Subcutaneous adipose tissue (tissue), 4 donors: ENCODE results near the gene ANXA4. TPM values are rescaled to one million over a fixed set of nuclear protein-coding genes. Genes with fewer than 3 reads are reported as not detected.

Source experiments
- total RNA-seq, 4 donors: library from RNA; depleted of rRNA; stranded (reverse); fragments of >200 nt; gene quantifications; one replicate each; pipeline ENCODE4 v1.1.0, GENCODE V29; 2016
- TF ChIP-seq, protein P1 (sequence below): fragments of 450-650 bp; IDR thresholded peaks from one replicate; pipeline ENCODE4 v1.5.1; 2016; ENCODE audit warnings: low read depth, mild to moderate bottlenecking, control low read depth, antibody characterized with exemption, moderate library complexity

The ANXA4 gene
- total RNA-seq, 4 donors from 2014 or later: 47.5 to 102 (median 71.0) TPM

DNA sequence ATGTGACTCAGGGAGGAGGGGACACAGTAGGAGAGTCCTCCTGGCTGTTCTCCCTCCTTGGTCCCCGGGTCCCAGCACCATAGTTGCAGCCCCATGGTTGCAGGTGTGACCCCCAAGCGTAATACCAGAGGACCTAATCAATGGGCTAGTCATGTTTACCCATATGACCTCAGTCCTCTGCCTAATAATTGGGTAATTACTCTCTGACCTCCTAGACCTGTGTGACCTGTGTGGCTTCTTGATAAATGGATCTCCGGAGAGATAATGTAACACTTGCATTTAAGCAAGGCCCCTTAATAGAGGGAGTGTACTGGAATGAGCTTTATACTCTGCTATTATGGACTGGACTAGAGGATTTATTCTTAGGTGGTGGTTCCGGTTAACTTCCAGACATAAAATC, 55.3 kb downstream of the ANXA4 start:
- TF ChIP-seq, protein P1, sequence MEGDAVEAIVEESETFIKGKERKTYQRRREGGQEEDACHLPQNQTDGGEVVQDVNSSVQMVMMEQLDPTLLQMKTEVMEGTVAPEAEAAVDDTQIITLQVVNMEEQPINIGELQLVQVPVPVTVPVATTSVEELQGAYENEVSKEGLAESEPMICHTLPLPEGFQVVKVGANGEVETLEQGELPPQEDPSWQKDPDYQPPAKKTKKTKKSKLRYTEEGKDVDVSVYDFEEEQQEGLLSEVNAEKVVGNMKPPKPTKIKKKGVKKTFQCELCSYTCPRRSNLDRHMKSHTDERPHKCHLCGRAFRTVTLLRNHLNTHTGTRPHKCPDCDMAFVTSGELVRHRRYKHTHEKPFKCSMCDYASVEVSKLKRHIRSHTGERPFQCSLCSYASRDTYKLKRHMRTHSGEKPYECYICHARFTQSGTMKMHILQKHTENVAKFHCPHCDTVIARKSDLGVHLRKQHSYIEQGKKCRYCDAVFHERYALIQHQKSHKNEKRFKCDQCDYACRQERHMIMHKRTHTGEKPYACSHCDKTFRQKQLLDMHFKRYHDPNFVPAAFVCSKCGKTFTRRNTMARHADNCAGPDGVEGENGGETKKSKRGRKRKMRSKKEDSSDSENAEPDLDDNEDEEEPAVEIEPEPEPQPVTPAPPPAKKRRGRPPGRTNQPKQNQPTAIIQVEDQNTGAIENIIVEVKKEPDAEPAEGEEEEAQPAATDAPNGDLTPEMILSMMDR: no peak

DNA sequence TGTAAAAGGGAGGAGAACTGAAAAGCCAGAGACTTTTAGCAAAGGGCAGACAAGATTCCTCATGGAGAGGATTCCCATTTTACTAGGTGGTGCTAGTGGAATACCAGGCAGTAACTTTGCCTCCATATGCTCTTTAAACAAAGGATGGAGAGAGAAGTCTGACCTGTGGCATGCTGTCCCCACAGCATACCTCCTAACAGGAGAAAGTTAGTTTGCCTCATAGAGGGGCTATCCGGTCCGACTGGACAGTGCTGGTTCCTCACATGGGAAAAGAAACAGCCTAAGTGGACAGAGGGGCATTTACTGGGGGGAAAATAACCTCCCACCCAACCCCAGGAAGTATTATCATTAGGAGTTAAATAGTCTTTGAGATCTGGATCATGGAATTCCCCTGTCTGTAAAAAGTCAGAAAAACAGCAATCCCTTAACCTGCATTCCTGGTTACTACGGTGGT, 55.9 kb downstream of the ANXA4 start:
- TF ChIP-seq, protein P1: no peak

DNA sequence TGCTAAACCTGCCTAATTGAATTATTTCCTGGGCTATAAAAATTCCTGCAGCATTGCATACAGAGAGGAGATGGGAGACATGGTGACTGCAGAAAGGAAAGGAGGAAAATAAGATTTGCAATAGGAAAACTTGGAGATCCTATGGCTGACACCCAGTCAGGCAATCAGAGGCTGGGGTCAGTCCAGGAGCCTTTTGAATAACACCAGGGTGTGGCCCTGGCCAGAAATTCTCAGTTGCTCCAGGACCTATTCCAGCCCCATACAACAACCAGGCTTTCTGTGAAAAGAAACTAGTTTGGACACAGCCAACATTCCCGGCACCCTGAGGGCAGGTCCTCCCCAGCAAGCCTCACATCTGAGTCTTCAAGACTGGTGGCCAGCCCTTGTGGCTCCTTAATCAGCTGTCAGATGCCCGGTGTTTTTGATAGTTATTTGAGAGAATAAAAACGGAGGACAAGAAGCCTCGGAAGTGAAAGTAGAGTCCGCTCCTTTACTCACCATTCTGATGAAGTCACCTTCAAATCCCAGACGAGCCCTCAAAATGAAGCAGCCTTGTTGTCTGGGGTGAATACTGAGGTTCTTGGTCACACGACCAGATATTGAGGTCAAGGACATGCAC, 56.5 kb downstream of the ANXA4 start:
- TF ChIP-seq, protein P1: no peak

DNA sequence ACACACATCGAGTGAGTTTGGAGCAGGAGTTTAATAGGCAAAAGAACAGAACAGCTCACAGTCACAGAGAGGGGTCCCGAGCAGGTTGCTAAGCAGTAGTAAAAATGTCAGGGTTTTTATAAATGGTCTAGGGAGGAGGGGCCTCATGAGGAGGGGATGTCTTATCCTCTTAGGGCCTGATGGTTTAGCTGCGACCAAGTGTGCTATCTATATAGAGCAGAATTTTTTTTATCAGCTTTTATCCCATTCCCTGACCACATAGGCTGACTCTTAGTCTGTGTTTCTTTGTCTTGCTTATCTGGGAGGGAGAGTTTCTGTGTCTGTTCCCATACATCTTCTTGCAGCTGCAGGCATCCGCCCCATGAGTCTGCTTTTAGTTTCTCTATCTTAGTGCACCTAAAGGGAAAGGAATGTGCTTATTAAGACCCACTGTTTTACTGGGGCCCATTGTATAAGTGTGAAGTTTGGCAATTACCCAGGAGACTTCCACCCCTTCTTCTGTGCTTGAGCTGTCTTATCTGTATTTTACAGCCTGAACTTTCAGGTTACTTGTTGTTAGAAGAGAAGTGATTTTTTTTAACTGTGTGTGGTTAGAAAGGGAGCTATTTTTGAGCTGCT, 57.1 kb downstream of the ANXA4 start:
- TF ChIP-seq, protein P1: no peak

DNA sequence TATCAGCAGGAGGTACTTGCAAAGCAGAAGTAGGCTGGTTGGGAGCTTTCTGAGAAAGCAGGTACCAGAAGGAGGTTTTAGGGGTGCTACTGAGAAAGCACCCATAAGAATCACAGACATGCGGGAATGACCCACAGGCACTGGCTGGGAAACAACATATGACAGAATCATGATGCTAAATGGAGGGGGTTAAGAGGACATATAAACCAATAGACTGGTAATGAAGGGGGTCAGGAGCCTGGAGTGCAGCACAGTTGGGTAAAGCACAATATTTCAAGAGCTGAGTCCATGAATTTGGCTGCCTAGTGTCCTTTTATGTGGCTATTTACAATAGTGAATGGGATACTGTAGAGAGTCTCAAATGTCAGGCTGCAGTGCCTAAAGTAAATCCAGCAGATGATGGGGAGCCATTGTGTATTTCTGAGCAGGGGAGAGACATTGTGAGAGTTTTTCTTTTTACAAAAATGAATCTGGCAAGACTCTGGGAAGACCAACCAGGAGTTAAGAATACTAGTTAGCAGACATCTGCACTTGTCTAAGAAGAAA, 59.9 kb downstream of the ANXA4 start:
- TF ChIP-seq, protein P1: no peak

DNA sequence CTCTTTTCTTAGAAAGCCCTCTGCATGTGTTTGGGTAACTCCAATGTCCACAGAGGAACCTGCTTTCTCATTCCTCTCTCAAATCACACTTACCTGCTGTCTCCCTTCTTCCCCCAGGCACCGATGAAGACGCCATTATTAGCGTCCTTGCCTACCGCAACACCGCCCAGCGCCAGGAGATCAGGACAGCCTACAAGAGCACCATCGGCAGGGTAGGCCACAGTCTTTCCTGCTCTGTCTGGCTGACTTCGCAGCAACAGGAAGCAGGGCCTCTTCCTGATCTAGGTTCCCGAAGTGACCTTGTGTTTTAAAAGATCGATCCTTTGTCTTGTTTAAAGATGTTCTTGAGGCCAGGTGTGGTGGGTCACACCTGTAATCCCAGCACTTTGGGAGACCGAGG, 62.5 kb downstream of the ANXA4 start:
- TF ChIP-seq, protein P1: no peak

DNA sequence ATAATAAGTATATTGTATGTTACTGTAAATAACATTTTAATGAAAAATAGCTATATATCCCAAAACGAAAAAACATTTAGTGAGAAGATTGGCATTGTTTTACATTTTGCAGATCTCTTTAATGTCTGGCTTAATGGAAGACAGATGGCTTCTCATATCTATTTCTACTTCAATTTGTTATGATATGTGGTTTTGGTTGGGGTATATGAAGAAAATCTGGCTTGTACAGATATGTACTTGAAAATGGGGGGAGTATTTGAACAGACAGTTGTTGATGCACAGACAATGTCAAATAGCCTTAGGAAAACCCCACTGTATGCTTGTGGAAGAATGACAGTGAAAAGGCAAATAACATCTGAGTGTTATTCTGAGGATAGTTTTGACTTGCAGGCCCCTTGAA, 64.0 kb downstream of the ANXA4 start:
- TF ChIP-seq, protein P1: no peak
